WERI-Rb-1 (cell line): ENCODE measurements around the gene MEOX2.

ENCODE experiments used
- DNase-seq: peaks from one replicate; pipeline ENCODE4 v3.0.0-alpha.2; 2020
- H3K27ac ChIP-seq: fragments of 250-450 bp; sonication (Bioruptor Pico); 2 replicates; pipeline ENCODE4 v1.5.1; 2020; ENCODE audit warnings: mild to moderate bottlenecking, moderate library complexity
- H3K27me3 ChIP-seq: fragments of 250-450 bp; sonication (Bioruptor Pico); 2 replicates; pipeline ENCODE4 v1.5.1; 2021; ENCODE audit warnings: mild to moderate bottlenecking, low read depth, moderate library complexity; ENCODE audit not compliant: insufficient read depth, severe bottlenecking
- H3K36me3 ChIP-seq: fragments of 250-450 bp; sonication (Bioruptor Pico); 2 replicates; pipeline ENCODE4 v1.5.1; 2020; ENCODE audit warnings: mild to moderate bottlenecking, moderate library complexity
- H3K4me3 ChIP-seq: 2 replicates; pipeline ENCODE4 v1.5.1; 2011; ENCODE audit warnings: low read depth, mild to moderate bottlenecking, control low read depth, low read length
- H3K9me3 ChIP-seq: fragments of 250-450 bp; sonication (Bioruptor Pico); 2 replicates; pipeline ENCODE4 v1.5.1; 2021; ENCODE audit warnings: mild to moderate bottlenecking, moderate library complexity; ENCODE audit not compliant: severe bottlenecking
- CTCF ChIP-seq: IDR thresholded peaks from 2 replicates; pipeline ENCODE4 v1.5.1; 2011; ENCODE audit warnings: low read depth, mild to moderate bottlenecking, control low read depth, inconsistent platforms, low read length

Gene MEOX2

DNA sequence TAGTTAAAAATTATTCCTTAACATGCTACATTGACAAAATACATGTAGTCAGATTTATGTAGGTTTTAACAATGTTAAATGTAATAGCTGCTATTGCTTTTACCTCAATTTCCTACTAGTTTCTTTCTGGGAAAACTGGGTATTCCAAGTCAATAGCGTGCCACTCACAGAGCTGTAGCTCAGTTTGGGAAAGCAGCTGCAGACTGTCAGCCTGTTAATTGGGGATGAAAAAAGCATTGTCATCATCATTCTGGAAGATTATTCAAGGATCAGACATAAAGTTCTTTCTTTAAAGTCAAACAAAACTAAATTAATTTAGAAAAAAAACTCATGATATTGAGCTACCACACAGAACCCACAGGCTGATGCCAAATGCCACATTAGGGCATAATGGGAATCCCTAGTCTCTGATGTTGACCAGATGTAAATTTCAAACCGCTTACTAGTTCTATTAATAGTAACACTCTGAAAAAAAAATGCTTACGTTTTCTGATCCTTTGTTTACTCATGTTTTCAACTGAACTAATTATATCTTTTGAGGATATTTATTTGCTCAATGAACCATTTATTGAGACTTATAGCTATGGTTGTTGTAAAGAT lies 105.0 kb downstream of the MEOX2 start:
- Histone ChIP-seq H3K4me3 (no peak overlapping the region), H3K9me3 (no peaks in the 10 kb centered on the region), H3K27me3 (no peaks in the 10 kb centered on the region), H3K36me3 (no peaks in the 10 kb centered on the region), H3K27ac (no peak overlapping the region)
- no peak for TF ChIP-seq CTCF
- DNase-seq: no peak

DNA sequence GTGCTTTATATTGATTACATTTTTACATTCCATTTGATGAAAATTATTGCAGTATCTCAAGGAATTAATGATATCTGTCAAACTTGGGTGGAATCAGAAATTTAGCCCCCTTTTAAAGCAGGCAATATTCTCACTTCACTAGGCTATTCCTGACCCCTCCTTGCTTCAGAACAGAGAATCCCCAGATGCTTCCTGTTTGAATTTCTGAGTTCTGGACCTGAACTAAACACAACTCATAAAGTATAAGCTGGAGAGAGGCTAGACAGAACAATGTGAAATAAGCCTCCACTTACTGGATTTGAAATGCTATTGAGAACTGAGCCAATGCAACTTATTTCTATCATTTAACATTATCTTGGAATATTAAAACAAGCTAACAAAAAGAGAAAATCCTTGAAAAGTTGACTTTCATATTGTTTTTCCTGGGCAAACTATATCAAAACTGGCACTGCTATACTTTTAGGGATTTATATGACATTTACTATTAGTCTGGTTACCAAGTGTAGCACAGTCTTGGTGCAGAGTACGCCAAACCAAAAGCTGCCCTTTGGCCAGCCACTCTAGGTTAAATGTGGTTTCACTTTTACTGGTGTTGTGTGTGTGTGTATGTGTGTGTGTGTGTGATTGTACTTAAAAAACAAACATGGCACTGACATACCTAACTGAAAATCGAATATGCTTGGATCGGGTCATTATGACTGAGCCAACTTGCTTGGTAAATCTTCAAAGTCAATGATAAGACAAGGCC lies 105.7 kb downstream of the MEOX2 start:
- Histone ChIP-seq H3K27ac (no peak overlapping the region), H3K9me3 (no peaks in the 10 kb centered on the region), H3K36me3 (no peaks in the 10 kb centered on the region), H3K27me3 (no peaks in the 10 kb centered on the region), H3K4me3 (no peak overlapping the region)
- no peak for DNase-seq
- no peak for TF ChIP-seq CTCF

- no peak for DNase-seq
- no peak overlapping the region for H3K27ac ChIP-seq
- no peak for TF ChIP-seq CTCF
- no peak overlapping the region for H3K4me3 ChIP-seq
- no peaks in the 10 kb centered on the region for H3K9me3 ChIP-seq
- no peaks in the 10 kb centered on the region for H3K27me3 ChIP-seq
- no peaks in the 10 kb centered on the region for H3K36me3 ChIP-seq
Measured at GRCh38 chr7:15577600-15577999, 108.9 kb downstream of the MEOX2 start.

DNA sequence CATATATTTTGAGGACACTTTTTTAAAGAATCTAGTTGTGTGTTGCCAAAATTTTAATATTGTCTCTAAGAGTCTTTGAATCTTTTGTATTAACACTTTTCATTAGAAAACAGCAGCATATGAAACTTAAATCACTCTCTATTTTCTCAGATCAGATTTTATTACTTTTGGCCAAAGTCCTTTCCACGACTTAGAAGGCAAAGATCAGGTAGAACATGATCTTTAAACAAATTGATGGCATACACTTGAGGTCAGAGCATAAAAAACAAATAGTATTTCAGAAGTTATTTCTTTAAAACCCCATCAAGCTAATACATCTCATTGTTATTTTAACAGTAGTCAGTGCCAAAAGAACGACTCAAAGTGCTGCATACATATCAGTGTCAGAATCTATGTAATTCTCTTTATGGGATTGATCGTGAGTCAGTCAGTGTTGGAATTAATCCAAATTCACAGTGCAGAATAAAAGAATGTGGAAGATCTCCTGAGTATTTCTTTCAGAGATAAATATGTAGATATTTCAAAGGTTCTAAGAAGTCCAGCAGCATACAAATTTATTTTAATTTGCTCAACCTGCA lies 115.1 kb downstream of the MEOX2 start:
- Histone ChIP-seq H3K4me3 (no peak overlapping the region), H3K36me3 (no peaks in the 10 kb centered on the region), H3K27me3 (no peaks in the 10 kb centered on the region), H3K27ac (no peak overlapping the region), H3K9me3 (no peaks in the 10 kb centered on the region)
- no peak for DNase-seq
- no peak for TF ChIP-seq CTCF

DNA sequence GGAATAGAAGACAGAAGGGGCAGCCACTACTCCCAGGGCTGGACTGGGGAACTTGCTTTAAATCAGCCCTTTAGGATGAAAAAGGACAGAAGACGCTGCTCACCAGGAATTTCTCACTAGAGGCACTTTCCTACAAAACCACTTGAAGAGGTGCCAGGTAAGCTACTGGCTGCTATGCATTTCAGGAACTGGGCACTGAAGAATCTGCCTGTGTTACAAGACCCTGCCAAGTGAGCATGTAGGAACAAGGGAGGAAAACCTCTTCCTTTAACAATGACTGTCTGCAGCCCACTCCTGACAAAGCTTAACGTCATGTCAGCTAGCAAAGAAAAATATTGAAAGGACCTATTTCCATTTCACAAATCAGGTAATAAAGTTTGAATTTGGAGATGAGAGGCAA lies 118.8 kb downstream of the MEOX2 start:
- no peak for DNase-seq
- no peaks in the 10 kb centered on the region for H3K9me3 ChIP-seq
- no peak for TF ChIP-seq CTCF

More for the DNA sequence above, 118.8 kb downstream of the MEOX2 start:
- Histone ChIP-seq H3K27me3 (no peaks in the 10 kb centered on the region), H3K4me3 (no peak overlapping the region), H3K27ac (no peak overlapping the region), H3K36me3 (no peaks in the 10 kb centered on the region)
